SK-N-SH (cell line): Measurements from ENCODE around the gene MCCD1. TPM values are rescaled to one million over a fixed set of nuclear protein-coding genes. Genes with fewer than 3 reads are reported as not detected.

Experiments
- CTCF ChIA-PET: fragments of 300-600, 350-600 bp; formaldehyde crosslinking; extraction: SDS; loops from one replicate; lab custom pipeline; 2021; lab: Yijun Ruan, JAX
- POLR2A ChIA-PET: fragments of 350-600 bp; sonication (Branson Sonifier 250); formaldehyde crosslinking; extraction: SDS; loops from one replicate; lab custom pipeline; 2020; ENCODE audit warnings: antibody characterized with exemption, inconsistent platforms; lab: Yijun Ruan, JAX
- DNase-seq: peaks from one replicate; pipeline ENCODE4 v3.0.0; 2012
- H2AFZ ChIP-seq: fragments of 200-600 bp; sonication (generic); 2 replicates; pipeline ENCODE4 v1.8.1; 2016; ENCODE audit warnings: antibody characterized with exemption, mild to moderate bottlenecking, low read depth
- H3F3A ChIP-seq: fragments of 200-600 bp; sonication (generic); replicated peaks from 2 replicates; pipeline ENCODE3; 2016; ENCODE audit warnings: antibody characterized with exemption, mild to moderate bottlenecking; ENCODE audit not compliant: insufficient read depth
- H3K27ac ChIP-seq, 2 experiments: fragments of 200-500 bp in 1 of 2; fragments of 200-600 bp in 1 of 2; sonication (Bioruptor generic) in 1 of 2; sonication (generic), shearing (Covaris generic) in 1 of 2; 2 replicates each; pipeline versions ENCODE4 v1.5.1 to v1.6.1; 2014 to 2016; ENCODE audit warnings: low read depth in 2 of 2, inconsistent platforms in 1 of 2, low read length in 1 of 2, mild to moderate bottlenecking in 1 of 2, mixed read lengths in 1 of 2
- H3K27me3 ChIP-seq: fragments of 200-600 bp; sonication (generic), shearing (Covaris generic); 2 replicates; pipeline ENCODE4 v1.6.1; 2016; ENCODE audit warnings: mixed run types; ENCODE audit not compliant: insufficient read depth
- H3K36me3 ChIP-seq, 2 experiments: fragments of 200-500 bp in 1 of 2; fragments of 200-600 bp in 1 of 2; sonication (Bioruptor generic) in 1 of 2; sonication (generic) in 1 of 2; replicated peaks in 1 of 2; 2 replicates each; pipeline versions ENCODE3 to v1.5.1; 2014 to 2016; ENCODE audit warnings: low read length in 1 of 2, mild to moderate bottlenecking in 1 of 2; ENCODE audit not compliant: insufficient read depth in 2 of 2, control insufficient read depth in 1 of 2
- H3K4me1 ChIP-seq, 2 experiments: fragments of 200-500 bp in 1 of 2; fragments of 200-600 bp in 1 of 2; sonication (Bioruptor generic) in 1 of 2; sonication (generic), shearing (Covaris generic) in 1 of 2; 2 replicates each; pipeline versions ENCODE4 v1.5.1 to v1.6.1; 2014 to 2016; ENCODE audit warnings: low read depth in 1 of 2, low read length in 1 of 2, mixed run types in 1 of 2; ENCODE audit not compliant: insufficient read depth in 2 of 2, control insufficient read depth in 1 of 2
- H3K4me2 ChIP-seq: fragments of 200-600 bp; sonication (generic), shearing (Covaris generic); 2 replicates; pipeline ENCODE4 v1.6.1; 2017; ENCODE audit warnings: mixed run types
- H3K4me3 ChIP-seq, 2 experiments: fragments of 200-500 bp in 1 of 2; fragments of 200-600 bp in 1 of 2; sonication (Bioruptor generic) in 1 of 2; sonication (generic), shearing (Covaris generic) in 1 of 2; 2 replicates each; pipeline versions ENCODE4 v1.5.1 to v1.8.1; 2014 to 2016; ENCODE audit warnings: low read depth in 2 of 2, inconsistent platforms in 1 of 2, low read length in 1 of 2, mild to moderate bottlenecking in 1 of 2, mixed read lengths in 1 of 2, moderate library complexity in 1 of 2
- H3K79me2 ChIP-seq: fragments of 200-600 bp; sonication (generic); 2 replicates; pipeline ENCODE4 v1.8.1; 2017; ENCODE audit warnings: mild to moderate bottlenecking; ENCODE audit not compliant: insufficient read depth
- H3K9ac ChIP-seq: fragments of 200-600 bp; sonication (generic); 2 replicates; pipeline ENCODE4 v1.6.1; 2017; ENCODE audit warnings: mixed run types
- H3K9me2 ChIP-seq: fragments of 200-600 bp; sonication (generic); 2 replicates; pipeline ENCODE4 v1.6.1; 2017; ENCODE audit warnings: mixed run types
- H3K9me3 ChIP-seq: fragments of 200-600 bp; sonication (generic); 2 replicates; pipeline ENCODE4 v1.6.1; 2017; ENCODE audit warnings: mixed run types, mild to moderate bottlenecking, moderate library complexity
- H4K20me1 ChIP-seq: fragments of 200-600 bp; sonication (generic); 2 replicates; pipeline ENCODE4 v1.6.1; 2017; ENCODE audit warnings: mild to moderate bottlenecking, mixed run types; ENCODE audit not compliant: insufficient read depth
- CHD2 ChIP-seq: fragments of 150-350 bp; IDR thresholded peaks from 2 replicates; pipeline ENCODE4 v1.6.1; 2018; ENCODE audit warnings: low read length; ENCODE audit not compliant: partially characterized antibody
- ELF1 ChIP-seq: IDR thresholded peaks from 2 replicates; pipeline ENCODE4 v1.4.0; 2012
- GATA2 ChIP-seq: sonication (generic); formaldehyde crosslinking; IDR thresholded peaks from 2 replicates; pipeline ENCODE4 v1.5.0; 2020; ENCODE audit warnings: mild to moderate bottlenecking, missing genetic modification reagents
- JUND ChIP-seq: IDR thresholded peaks from 2 replicates; pipeline ENCODE4 v1.4.0; 2012
- MXI1 ChIP-seq: IDR thresholded peaks from 2 replicates; pipeline ENCODE4 v1.6.1; 2012; ENCODE audit warnings: mild to moderate bottlenecking, low read depth, low read length, improper control_type of control experiment
- POLR2AphosphoS5 ChIP-seq: IDR thresholded peaks from 2 replicates; pipeline ENCODE4 v1.6.1; 2012; ENCODE audit warnings: low read depth, low read length
- RAD21 ChIP-seq: IDR thresholded peaks from 2 replicates; pipeline ENCODE4 v1.6.1; 2012; ENCODE audit warnings: mild to moderate bottlenecking, low read length
- REST ChIP-seq: IDR thresholded peaks from 2 replicates; pipeline ENCODE4 v1.6.1; 2012; ENCODE audit warnings: mild to moderate bottlenecking, low read depth, low read length, moderate library complexity
- SMC3 ChIP-seq: IDR thresholded peaks from 2 replicates; pipeline ENCODE4 v1.6.1; 2012; ENCODE audit warnings: low read depth, low read length, improper control_type of control experiment
- TAF1 ChIP-seq: IDR thresholded peaks from 2 replicates; pipeline ENCODE4 v1.6.1; 2012; ENCODE audit warnings: low read depth, mild to moderate bottlenecking, low read length, moderate library complexity, borderline replicate concordance
- USF1 ChIP-seq: IDR thresholded peaks from 2 replicates; pipeline ENCODE4 v1.4.0; 2012; ENCODE audit warnings: low read depth, borderline replicate concordance
- WGBS: methylation state at CpG from one replicate; pipeline ENCODE4 v1.1.6; 2017; ENCODE audit warnings: low lambda C conversion rate; 5-methylcytosine and 5-hydroxymethylcytosine counted together
- polyA plus RNA-seq, 3 experiments: library from polyadenylated mRNA; depleted of rRNA; stranded (reverse); fragments of >200 nt; gene quantifications; 2 replicates each; pipeline ENCODE4 v1.2.3, GENCODE V29; 2012

Gene MCCD1
- polyA plus RNA-seq, 1 of the 3 experiments (the other 2 are of a cell fraction): not detected

GRCh38 chr6:31531162-31531561 lies 2.4 kb downstream of the MCCD1 start (continued):
- no peak for TF ChIP-seq REST
- no peak for TF ChIP-seq MXI1
- no peak for TF ChIP-seq ELF1
- no peak for TF ChIP-seq JUND
- TF ChIP-seq CHD2: no peak
- TF ChIP-seq POLR2AphosphoS5: no peak
- no peak for TF ChIP-seq TAF1
- no peak for TF ChIP-seq RAD21
- no peak for TF ChIP-seq GATA2

GRCh38 chr6:31531771-31532643 lies 3.2 kb downstream of the MCCD1 start:
- no peaks in the 10 kb centered on the region for H3K9me2 ChIP-seq
- ChIA-PET CTCF (interaction anchor here (0.6 to 3.0 kb wide), 5 partner anchors 8 to 66 kb away, joined by 3 to 12 read pairs (median 4); partner anchors contain the start of gene DDX39B), POLR2A (interaction anchor here (1.4 kb wide), 1 partner anchor 9 kb away, joined by 12 read pairs; the partner anchor contains the start of gene DDX39B)
- H3K79me2 ChIP-seq: peaks cover 29% of the 10 kb centered on the region
- no peak overlapping the region for H2AFZ ChIP-seq
- peaks cover 28% of the 10 kb centered on the region for H3F3A ChIP-seq
- no peak overlapping the region for H3K9ac ChIP-seq
- no peak for DNase-seq
- no peaks in the 10 kb centered on the region for H3K9me3 ChIP-seq
- peaks cover 57% of the 10 kb centered on the region for H4K20me1 ChIP-seq
- 88% methylated on average over 9 of the region's 9 CpGs for WGBS
- no peaks in the 10 kb centered on the region for H3K4me1 ChIP-seq
- TF ChIP-seq USF1 (no peak), SMC3 (no peak)
- peaks cover 66 to 73% of the 10 kb centered on the region in 2 experiments for H3K36me3 ChIP-seq
- no peak overlapping the region for H3K4me2 ChIP-seq
- no peak overlapping the region for H3K27ac ChIP-seq
- H3K4me3 ChIP-seq: no peak overlapping the region
- no peaks in the 10 kb centered on the region for H3K27me3 ChIP-seq
